MCF 10A (cell line): ENCODE measurements around the gene DBNDD1. TPM values are rescaled to one million over a fixed set of nuclear protein-coding genes. Genes with fewer than 3 reads are reported as not detected.
A peak's percentile ranks its signal among the peaks of the same experiment; 100 is the strongest.

Experiments
- BruUV-seq: library from RNA; stranded (reverse); fragments of 400-500 nt; replicated peaks from 2 replicates; lab custom pipeline; 2021; lab: Mats Ljungman, UMichigan
- CTCF ChIA-PET: fragments of 300-600 bp; sonication (Branson Sonifier 250); formaldehyde crosslinking; extraction: SDS; loops from one replicate; lab custom pipeline; 2021; ENCODE audit warnings: antibody characterized with exemption, inconsistent platforms; lab: Yijun Ruan, JAX
- POLR2A ChIA-PET: fragments of 300-600, 350-650 bp; sonication (Branson Sonifier 250); formaldehyde crosslinking; extraction: SDS; loops from one replicate; lab custom pipeline; 2020; ENCODE audit warnings: antibody characterized with exemption, inconsistent platforms; lab: Yijun Ruan, JAX
- DNase-seq: peaks from one replicate; pipeline ENCODE4 v3.0.0-alpha.2; 2018; ENCODE audit not compliant: unreplicated experiment
- H3K27ac Mint-ChIP-seq: one replicate; pipeline ENCODE4 v1.8.0; 2022; ENCODE audit warnings: mild to moderate bottlenecking, low read depth, mixed read lengths; ENCODE audit not compliant: unreplicated experiment
- H3K27me3 Mint-ChIP-seq: one replicate; pipeline ENCODE4 v1.8.0; 2022; ENCODE audit warnings: mixed read lengths; ENCODE audit not compliant: insufficient read depth, unreplicated experiment
- H3K36me3 Mint-ChIP-seq: one replicate; pipeline ENCODE4 v1.8.0; 2022; ENCODE audit warnings: mild to moderate bottlenecking, moderate library complexity, mixed read lengths; ENCODE audit not compliant: insufficient read depth, unreplicated experiment
- H3K4me1 Mint-ChIP-seq: one replicate; pipeline ENCODE4 v1.8.0; 2022; ENCODE audit warnings: mixed read lengths; ENCODE audit not compliant: insufficient read depth, unreplicated experiment
- H3K4me3 Mint-ChIP-seq: one replicate; pipeline ENCODE4 v1.8.0; 2022; ENCODE audit warnings: mild to moderate bottlenecking, moderate library complexity, mixed read lengths; ENCODE audit not compliant: unreplicated experiment
- H3K9me3 Mint-ChIP-seq: one replicate; pipeline ENCODE4 v1.8.0; 2022; ENCODE audit warnings: mixed read lengths; ENCODE audit not compliant: unreplicated experiment
- CTCF ChIP-seq: fragments of 200-600 bp; IDR thresholded peaks from one replicate; pipeline ENCODE4 v1.8.0; 2022; ENCODE audit warnings: antibody characterized with exemption, mild to moderate bottlenecking; ENCODE audit not compliant: unreplicated experiment
- intact Hi-C: fragments of 100-400 bp; cut with micrococcal nuclease; formaldehyde crosslinking; loops from 2 replicates; pipeline ENCODE4 v1.14.1; 2022
- total RNA-seq: library from RNA; stranded (reverse); gene quantifications from 2 replicates; pipeline ENCODE4 v1.2.3, GENCODE V29; 2022

The DBNDD1 gene
- total RNA-seq, 1 experiment from 2014 or later: 3.5 TPM

- no peak overlapping the region for H3K27ac Mint-ChIP-seq
- H3K27me3 Mint-ChIP-seq: no peaks in the 10 kb centered on the region
- no peak for DNase-seq
- H3K9me3 Mint-ChIP-seq: no peaks in the 10 kb centered on the region
- ChIA-PET POLR2A (interaction anchor here (3.2 kb wide), 1 partner anchor 24 kb away, joined by 25 read pairs; no protein-coding TSS in a partner anchor), CTCF (no interaction called here)
- H3K36me3 Mint-ChIP-seq: peaks cover 19% of the 10 kb centered on the region
- intact Hi-C loops: no loop called here
- H3K4me1 Mint-ChIP-seq: peaks cover 11% of the 10 kb centered on the region
- no TSS peak for BruUV-seq
- no peak for TF ChIP-seq CTCF
- H3K4me3 Mint-ChIP-seq: no peak overlapping the region
These were observed 27.1 kb upstream of the DBNDD1 start for GRCh38 chr16:90046122-90046970.

- POLR2A ChIA-PET: interaction anchor here (1.0 to 3.2 kb wide), 5 partner anchors 11 to 33 kb away, joined by 4 to 25 read pairs (median 6); partner anchors contain the start of gene PRDM7
- peak; percentile 88 for DNase-seq
- Mint-ChIP-seq H3K9me3 (no peaks in the 10 kb centered on the region), H3K4me1 (peaks cover 11% of the 10 kb centered on the region), H3K27me3 (no peaks in the 10 kb centered on the region), H3K27ac (peak overlapping the region; percentile 54), H3K4me3 (no peak overlapping the region), H3K36me3 (peaks cover 27% of the 10 kb centered on the region)
- no peak for TF ChIP-seq CTCF
- intact Hi-C loops: no loop called here
- BruUV-seq: TSS peak; percentile 31
- CTCF ChIA-PET: interaction anchor here (0.6 to 1.2 kb wide), 6 partner anchors 10 to 403 kb away, joined by 3 to 4 read pairs (median 4); no protein-coding TSS in a partner anchor
These were observed 24.9 kb upstream of the DBNDD1 start for GRCh38 chr16:90044111-90044551.

- no peak for TF ChIP-seq CTCF
- peaks cover 11% of the 10 kb centered on the region for H3K4me1 Mint-ChIP-seq
- no peak overlapping the region for H3K4me3 Mint-ChIP-seq
- H3K9me3 Mint-ChIP-seq: no peaks in the 10 kb centered on the region
- no peaks in the 10 kb centered on the region for H3K27me3 Mint-ChIP-seq
- BruUV-seq: no TSS peak
- no peak for DNase-seq
- peak overlapping the region; percentile 54 for H3K27ac Mint-ChIP-seq
- intact Hi-C loops: no loop called here
- peaks cover 33% of the 10 kb centered on the region for H3K36me3 Mint-ChIP-seq
- POLR2A ChIA-PET: interaction anchor here (0.6 to 3.2 kb wide), 8 partner anchors 10 to 171 kb away, joined by 3 to 25 read pairs (median 4); partner anchors contain the start of gene TUBB3
- CTCF ChIA-PET: interaction anchor here (0.6 to 1.2 kb wide), 5 partner anchors 10 to 402 kb away, joined by 3 to 4 read pairs (median 3); no protein-coding TSS in a partner anchor
These were observed 24.3 kb upstream of the DBNDD1 start for GRCh38 chr16:90043526-90043925.

- peaks cover 11% of the 10 kb centered on the region for H3K4me1 Mint-ChIP-seq
- BruUV-seq: no TSS peak
- no peak overlapping the region for H3K27ac Mint-ChIP-seq
- POLR2A ChIA-PET: interaction anchor here (0.5 to 3.2 kb wide), 7 partner anchors 10 to 171 kb away, joined by 3 to 25 read pairs (median 3); partner anchors contain the start of gene TUBB3
- no peaks in the 10 kb centered on the region for H3K9me3 Mint-ChIP-seq
- peaks cover 36% of the 10 kb centered on the region for H3K36me3 Mint-ChIP-seq
- no peak for DNase-seq
- intact Hi-C loops: no loop called here
- CTCF ChIA-PET: interaction anchor here (0.5 to 0.9 kb wide), 2 partner anchors 9 to 57 kb away, joined by 3 read pairs; no protein-coding TSS in a partner anchor
- no peak overlapping the region for H3K4me3 Mint-ChIP-seq
- TF ChIP-seq CTCF: no peak
- H3K27me3 Mint-ChIP-seq: no peaks in the 10 kb centered on the region
These were observed 23.8 kb upstream of the DBNDD1 start for GRCh38 chr16:90042946-90043514.
